Activated CD4-positive, alpha-beta T cell treated with anti-CD3 and anti-CD28 coated beads for 36 hours (primary cell): ENCODE measurements around the gene COLEC12. TPM values are rescaled to one million over a fixed set of nuclear protein-coding genes. Genes with fewer than 3 reads are reported as not detected.

ENCODE experiments used
- ATAC-seq: fragments of 200-7000 bp; cut with Tn5 transposase; one replicate; pipeline ENCODE4 v1.10.0; 2021; ENCODE audit warnings: mild to moderate bottlenecking, moderate library complexity
- CTCF ChIA-PET: fragments of 350-600 bp; sonication (Branson Sonifier 250); formaldehyde crosslinking; loops from one replicate; lab custom pipeline; 2021; ENCODE audit warnings: antibody characterized with exemption; lab: Charles Lee
- POLR2A ChIA-PET: fragments of 350-600 bp; sonication (Branson Sonifier 250); formaldehyde crosslinking; loops from one replicate; lab custom pipeline; 2021; ENCODE audit warnings: antibody characterized with exemption, inconsistent platforms; lab: Charles Lee
- DNase-seq: peaks from one replicate; pipeline ENCODE4 v3.0.0-alpha.2; 2020
- H3K27ac Mint-ChIP-seq: one replicate; pipeline ENCODE4 v1.8.0; 2021; ENCODE audit warnings: mixed read lengths
- H3K27me3 Mint-ChIP-seq: one replicate; pipeline ENCODE4 v1.8.0; 2021; ENCODE audit warnings: mixed read lengths
- H3K36me3 Mint-ChIP-seq: one replicate; pipeline ENCODE4 v1.8.0; 2021; ENCODE audit warnings: low read depth, mixed read lengths
- H3K4me1 Mint-ChIP-seq: one replicate; pipeline ENCODE4 v1.8.0; 2021; ENCODE audit warnings: mixed read lengths
- H3K4me3 Mint-ChIP-seq: one replicate; pipeline ENCODE4 v1.8.0; 2021; ENCODE audit warnings: mild to moderate bottlenecking, moderate library complexity, mixed read lengths
- H3K9me3 Mint-ChIP-seq: one replicate; pipeline ENCODE4 v1.8.0; 2021; ENCODE audit warnings: low read depth, mixed read lengths
- intact Hi-C, 2 experiments: fragments of 100-400 bp; cut with DNase I in 1 of 2; cut with micrococcal nuclease in 1 of 2; formaldehyde crosslinking; loops; one replicate each; pipeline versions ENCODE4 v1.14.2 to v1.15.1; 2022 to 2024; cut with DNase I, micrococcal nuclease
- total RNA-seq, 2 experiments: library from RNA; stranded (reverse); gene quantifications; one replicate each; pipeline ENCODE4 v1.2.3, GENCODE V29; 2021

Gene COLEC12
- total RNA-seq, 2 experiments from 2014 or later: not detected

- intact Hi-C loops: no loop called here
- Mint-ChIP-seq H3K9me3 (no peaks in the 10 kb centered on the region), H3K4me1 (no peaks in the 10 kb centered on the region), H3K36me3 (no peaks in the 10 kb centered on the region), H3K27me3 (peaks cover 4% of the 10 kb centered on the region), H3K4me3 (no peak overlapping the region), H3K27ac (no peak overlapping the region)
- CTCF ChIA-PET: interaction anchor here (1.1 kb wide), 1 partner anchor 33 kb away, joined by 3 read pairs; no protein-coding TSS in a partner anchor
- POLR2A ChIA-PET: no interaction called here
- DNase-seq: no peak
- no peak for ATAC-seq
Measured at GRCh38 chr18:390741-391478, 109.6 kb downstream of the COLEC12 start.

DNA sequence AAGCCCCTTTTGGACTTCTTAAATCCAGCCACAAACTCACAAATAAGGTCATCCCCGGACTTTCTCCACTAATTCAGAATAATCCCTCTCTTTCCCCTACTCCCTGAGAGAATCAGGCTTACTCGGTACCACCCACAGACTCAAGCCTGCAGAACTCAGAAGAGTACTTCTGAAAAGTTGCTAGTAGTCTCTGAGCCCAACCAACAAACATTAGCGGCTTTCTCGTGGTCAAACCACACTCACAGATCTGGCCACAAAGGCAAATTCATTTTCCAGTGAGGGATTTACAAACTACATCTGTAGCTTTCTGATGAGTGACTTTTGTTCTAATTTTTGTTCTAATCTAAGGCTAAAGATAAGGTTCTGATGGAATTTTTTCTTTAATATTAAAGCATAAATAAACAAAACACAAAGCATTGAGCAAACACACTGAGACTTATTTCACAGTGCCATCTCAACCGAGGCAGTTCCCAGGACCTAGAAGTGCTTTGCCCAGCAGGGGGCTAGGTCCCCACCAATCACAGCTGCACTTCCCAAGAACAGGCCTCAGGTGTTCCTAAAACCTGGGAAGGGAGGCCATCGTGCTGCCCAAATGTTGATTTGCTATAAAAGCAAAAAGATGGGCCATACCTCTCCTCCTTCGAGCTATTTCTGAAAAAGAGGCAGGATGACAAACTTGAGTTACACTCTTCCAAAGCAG, 110.7 kb downstream of the COLEC12 start:
- ChIA-PET CTCF (no interaction called here), POLR2A (no interaction called here)
- ATAC-seq (no peak), DNase-seq (no peak)
- H3K4me3 Mint-ChIP-seq: no peak overlapping the region
- no peaks in the 10 kb centered on the region for H3K36me3 Mint-ChIP-seq
- no peaks in the 10 kb centered on the region for H3K4me1 Mint-ChIP-seq
- intact Hi-C loops: no loop called here
- peaks cover 4% of the 10 kb centered on the region for H3K27me3 Mint-ChIP-seq
- H3K9me3 Mint-ChIP-seq: no peaks in the 10 kb centered on the region
- H3K27ac Mint-ChIP-seq: no peak overlapping the region

DNA sequence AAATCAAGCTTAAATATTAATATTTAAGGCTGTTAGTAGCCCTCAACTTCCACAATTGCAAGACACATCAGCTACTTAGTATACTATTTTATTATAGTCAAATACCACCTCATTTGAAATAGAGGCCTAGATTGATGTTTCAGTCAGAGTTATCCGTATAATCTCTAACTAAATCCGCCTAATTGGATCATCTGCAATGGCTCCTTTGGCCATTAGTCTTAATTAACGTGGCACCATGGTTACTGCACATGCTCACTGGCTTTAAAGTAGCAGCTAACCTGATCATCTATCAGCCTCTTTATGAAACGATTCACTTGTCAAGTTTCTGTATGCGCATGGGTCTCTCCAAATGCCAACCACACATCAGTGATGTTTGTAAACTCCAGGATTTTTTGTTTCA, 112.3 kb downstream of the COLEC12 start:
- intact Hi-C loops: no loop called here
- H3K36me3 Mint-ChIP-seq: no peaks in the 10 kb centered on the region
- H3K4me3 Mint-ChIP-seq: no peak overlapping the region
- POLR2A ChIA-PET: no interaction called here
- CTCF ChIA-PET: interaction anchor here (0.7 kb wide), 1 partner anchor 207 kb away, joined by 3 read pairs; no protein-coding TSS in a partner anchor
- no peak overlapping the region for H3K27ac Mint-ChIP-seq
- H3K9me3 Mint-ChIP-seq: peaks cover 2% of the 10 kb centered on the region
- DNase-seq: no peak
- peaks cover 6% of the 10 kb centered on the region for H3K27me3 Mint-ChIP-seq
- H3K4me1 Mint-ChIP-seq: no peaks in the 10 kb centered on the region
- ATAC-seq: no peak

GRCh38 chr18:386994-387393, 113.5 kb downstream of the COLEC12 start:
- DNase-seq: no peak
- H3K27me3 Mint-ChIP-seq: peaks cover 6% of the 10 kb centered on the region
- ChIA-PET CTCF (no interaction called here), POLR2A (no interaction called here)
- H3K4me3 Mint-ChIP-seq: no peak overlapping the region
- no peak for ATAC-seq
- H3K27ac Mint-ChIP-seq: no peak overlapping the region
- intact Hi-C loops: no loop called here
- H3K4me1 Mint-ChIP-seq: no peaks in the 10 kb centered on the region
- peaks cover 2% of the 10 kb centered on the region for H3K9me3 Mint-ChIP-seq
- no peaks in the 10 kb centered on the region for H3K36me3 Mint-ChIP-seq

GRCh38 chr18:384897-385296, 115.6 kb downstream of the COLEC12 start:
- Mint-ChIP-seq H3K27ac (no peak overlapping the region), H3K36me3 (no peaks in the 10 kb centered on the region), H3K9me3 (peaks cover 2% of the 10 kb centered on the region), H3K4me3 (no peak overlapping the region), H3K4me1 (no peaks in the 10 kb centered on the region), H3K27me3 (peaks cover 16% of the 10 kb centered on the region)
- no peak for ATAC-seq
- ChIA-PET POLR2A (no interaction called here), CTCF (interaction anchor here (0.6 kb wide), 1 partner anchor 14 kb away, joined by 3 read pairs; no protein-coding TSS in a partner anchor)
- DNase-seq: no peak
- intact Hi-C loops: no loop called here

- intact Hi-C loops: no loop called here
- peaks cover 17% of the 10 kb centered on the region for H3K27me3 Mint-ChIP-seq
- no peak overlapping the region for H3K4me3 Mint-ChIP-seq
- ChIA-PET CTCF (no interaction called here), POLR2A (no interaction called here)
- H3K4me1 Mint-ChIP-seq: no peaks in the 10 kb centered on the region
- H3K36me3 Mint-ChIP-seq: no peaks in the 10 kb centered on the region
- DNase-seq (no peak), ATAC-seq (no peak)
- H3K27ac Mint-ChIP-seq: no peak overlapping the region
- peaks cover 2% of the 10 kb centered on the region for H3K9me3 Mint-ChIP-seq
Measured at GRCh38 chr18:383135-383534, 117.4 kb downstream of the COLEC12 start.

- H3K4me3 Mint-ChIP-seq: no peak overlapping the region
- peaks cover 18% of the 10 kb centered on the region for H3K27me3 Mint-ChIP-seq
- POLR2A ChIA-PET: no interaction called here
- intact Hi-C loops: no loop called here
- no peaks in the 10 kb centered on the region for H3K4me1 Mint-ChIP-seq
- no peak overlapping the region for H3K27ac Mint-ChIP-seq
- no peak for ATAC-seq
- H3K9me3 Mint-ChIP-seq: peaks cover 2% of the 10 kb centered on the region
- DNase-seq: no peak
- no peaks in the 10 kb centered on the region for H3K36me3 Mint-ChIP-seq
- CTCF ChIA-PET: no interaction called here
Measured at GRCh38 chr18:382423-382984, 118.0 kb downstream of the COLEC12 start.

- Mint-ChIP-seq H3K27me3 (peaks cover 18% of the 10 kb centered on the region), H3K4me1 (no peaks in the 10 kb centered on the region), H3K4me3 (no peak overlapping the region), H3K9me3 (peaks cover 2% of the 10 kb centered on the region), H3K27ac (no peak overlapping the region), H3K36me3 (no peaks in the 10 kb centered on the region)
- no peak for DNase-seq
- no peak for ATAC-seq
- POLR2A ChIA-PET: no interaction called here
- CTCF ChIA-PET: no interaction called here
- intact Hi-C loops: no loop called here
Measured at GRCh38 chr18:379681-380330, 120.7 kb downstream of the COLEC12 start.

DNA sequence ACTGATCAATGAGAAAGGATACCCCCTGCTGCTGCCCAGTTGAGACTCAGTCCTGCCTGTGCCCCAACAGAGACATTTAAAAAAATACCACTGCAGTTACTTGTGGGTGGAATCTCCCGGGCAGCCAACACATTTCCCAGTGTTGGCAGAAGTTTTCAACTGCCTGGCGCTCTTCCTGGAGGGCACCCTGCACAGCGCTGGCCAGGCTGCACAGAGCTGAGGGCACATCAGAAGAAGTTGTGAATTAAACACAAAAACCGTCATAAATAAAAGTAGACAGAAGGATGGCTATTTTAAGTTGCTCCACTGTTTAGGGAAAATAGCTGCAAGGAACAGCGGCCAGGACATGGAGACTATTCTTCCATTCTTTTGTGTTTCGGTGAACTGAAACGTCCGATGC, 122.4 kb downstream of the COLEC12 start:
- no peak overlapping the region for H3K4me3 Mint-ChIP-seq
- no peak overlapping the region for H3K27ac Mint-ChIP-seq
- peaks cover 16% of the 10 kb centered on the region for H3K27me3 Mint-ChIP-seq
- DNase-seq (no peak), ATAC-seq (no peak)
- H3K4me1 Mint-ChIP-seq: no peaks in the 10 kb centered on the region
- no peaks in the 10 kb centered on the region for H3K36me3 Mint-ChIP-seq
- no peaks in the 10 kb centered on the region for H3K9me3 Mint-ChIP-seq
- CTCF ChIA-PET: no interaction called here
- POLR2A ChIA-PET: no interaction called here
- intact Hi-C loops: no loop called here

DNA sequence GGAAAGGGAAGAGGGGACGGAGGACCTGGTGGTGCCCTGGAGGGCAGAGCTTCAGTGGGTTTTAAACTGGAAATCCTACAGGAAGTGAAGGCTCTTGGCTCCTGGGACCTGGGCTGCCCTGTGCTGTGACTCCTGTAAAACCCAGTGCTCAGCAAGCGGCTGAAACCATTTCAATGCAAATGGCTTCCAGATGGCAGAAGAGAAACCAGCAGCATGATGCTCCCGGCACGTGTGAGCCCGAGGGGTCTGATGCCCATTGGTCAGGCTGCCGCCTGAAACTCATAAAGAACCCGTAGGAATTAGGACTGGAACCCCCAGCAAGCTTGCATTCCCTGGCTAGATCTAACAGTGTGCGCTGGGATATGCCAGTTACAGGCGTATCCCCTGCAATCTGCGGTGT, 123.4 kb downstream of the COLEC12 start:
- Mint-ChIP-seq H3K4me3 (no peak overlapping the region), H3K27me3 (peaks cover 16% of the 10 kb centered on the region), H3K9me3 (no peaks in the 10 kb centered on the region), H3K4me1 (no peaks in the 10 kb centered on the region), H3K36me3 (no peaks in the 10 kb centered on the region), H3K27ac (no peak overlapping the region)
- intact Hi-C loops: no loop called here
- DNase-seq (no peak), ATAC-seq (no peak)
- CTCF ChIA-PET: no interaction called here
- POLR2A ChIA-PET: no interaction called here

DNA sequence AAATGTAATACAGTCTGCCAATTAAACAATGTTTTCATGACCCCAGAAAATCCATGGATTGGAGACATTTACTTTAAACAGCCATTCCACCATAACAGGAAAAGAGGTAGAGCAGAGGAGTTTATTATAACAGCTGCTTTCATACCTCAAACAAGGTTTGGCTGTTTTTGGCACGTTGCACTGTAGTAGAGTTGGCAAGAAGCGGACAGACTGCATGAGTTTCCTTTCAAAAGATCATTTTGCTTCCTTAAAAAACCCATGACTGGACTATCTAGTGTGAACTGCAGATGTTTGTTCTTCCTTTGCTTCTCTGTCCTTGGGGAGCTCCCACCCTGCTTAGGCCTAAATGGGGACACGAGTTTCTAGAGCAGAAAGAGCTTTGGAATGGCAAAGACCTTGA, 124.2 kb downstream of the COLEC12 start:
- intact Hi-C loops: no loop called here
- DNase-seq: no peak
- ATAC-seq: no peak
- Mint-ChIP-seq H3K27me3 (peaks cover 13% of the 10 kb centered on the region), H3K27ac (no peak overlapping the region), H3K4me1 (no peaks in the 10 kb centered on the region), H3K36me3 (no peaks in the 10 kb centered on the region), H3K9me3 (no peaks in the 10 kb centered on the region), H3K4me3 (no peak overlapping the region)
- CTCF ChIA-PET: no interaction called here
- POLR2A ChIA-PET: no interaction called here
